Glutamatergic neuron (in vitro differentiated cells): ENCODE data around the gene LRFN3. TPM values are rescaled to one million over a fixed set of nuclear protein-coding genes. Genes with fewer than 3 reads are reported as not detected.
"Not testable (repeated sequence)": the region's sequence is repeated elsewhere in the genome, so short reads cannot be mapped to it uniquely, and the experiment has no call there.

Experiments
- DNase-seq: peaks from one replicate; pipeline ENCODE4 v3.0.0; 2022
- H3K27ac Mint-ChIP-seq: one replicate; pipeline ENCODE4 v1.8.0; 2020; ENCODE audit warnings: mild to moderate bottlenecking, mixed read lengths, inconsistent platforms; ENCODE audit not compliant: unreplicated experiment
- H3K27me3 Mint-ChIP-seq: one replicate; pipeline ENCODE4 v1.8.0; 2020; ENCODE audit warnings: mild to moderate bottlenecking, moderate library complexity, mixed read lengths, inconsistent platforms; ENCODE audit not compliant: unreplicated experiment
- H3K36me3 Mint-ChIP-seq: one replicate; pipeline ENCODE4 v1.8.0; 2020; ENCODE audit warnings: mild to moderate bottlenecking, mixed read lengths, inconsistent platforms; ENCODE audit not compliant: unreplicated experiment
- H3K4me1 Mint-ChIP-seq: one replicate; pipeline ENCODE4 v1.8.0; 2020; ENCODE audit warnings: mild to moderate bottlenecking, low read depth, mixed read lengths, inconsistent platforms; ENCODE audit not compliant: unreplicated experiment
- H3K4me3 Mint-ChIP-seq: one replicate; pipeline ENCODE4 v1.8.0; 2020; ENCODE audit warnings: mild to moderate bottlenecking, mixed read lengths, inconsistent platforms; ENCODE audit not compliant: unreplicated experiment
- H3K9me3 Mint-ChIP-seq: one replicate; pipeline ENCODE4 v1.8.0; 2020; ENCODE audit warnings: mild to moderate bottlenecking, moderate library complexity, mixed read lengths, inconsistent platforms; ENCODE audit not compliant: unreplicated experiment
- total RNA-seq: library from RNA; stranded (reverse); fragmentation: NEBNext Ultra II Directional; extraction: Animal tissue kit (Norgen Biotek cat#: 25700); gene quantifications from one replicate; pipeline ENCODE4 v1.2.1, GENCODE V29; 2021; ENCODE audit not compliant: unreplicated experiment
- TF ChIP-seq, protein P1 (sequence below): fragments of 200-600 bp; sonication (generic); IDR thresholded peaks from one replicate; pipeline ENCODE4 v1.5.0; 2021; ENCODE audit not compliant: partially characterized antibody, unreplicated experiment

The LRFN3 gene
- total RNA-seq, 1 donor from 2014 or later: 40.6 TPM

DNA sequence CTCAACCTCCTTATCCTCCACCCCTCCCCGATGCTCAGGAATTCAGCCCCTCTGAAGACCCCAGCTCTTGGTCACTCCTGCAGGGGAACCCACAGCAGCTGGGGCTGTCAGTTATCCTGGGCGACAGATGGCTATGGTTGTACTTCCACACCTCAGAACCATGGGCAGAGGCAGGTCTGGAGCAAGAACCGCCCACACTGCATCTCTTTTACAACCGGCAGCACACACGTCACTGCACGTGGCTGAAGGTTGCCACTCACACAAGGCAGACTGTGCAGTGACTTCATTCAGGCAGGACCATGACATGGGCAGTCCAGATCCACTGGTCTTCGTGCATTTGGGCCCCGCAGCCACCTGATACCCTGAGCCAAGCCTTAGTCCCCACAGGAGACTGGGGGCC is 37.3 kb downstream of the LRFN3 start:
- peaks cover 4% of the 10 kb centered on the region for H3K9me3 Mint-ChIP-seq
- H3K27me3 Mint-ChIP-seq: no peaks in the 10 kb centered on the region
- peaks cover 8% of the 10 kb centered on the region for H3K4me1 Mint-ChIP-seq
- DNase-seq: no peak
- TF ChIP-seq, protein P1, sequence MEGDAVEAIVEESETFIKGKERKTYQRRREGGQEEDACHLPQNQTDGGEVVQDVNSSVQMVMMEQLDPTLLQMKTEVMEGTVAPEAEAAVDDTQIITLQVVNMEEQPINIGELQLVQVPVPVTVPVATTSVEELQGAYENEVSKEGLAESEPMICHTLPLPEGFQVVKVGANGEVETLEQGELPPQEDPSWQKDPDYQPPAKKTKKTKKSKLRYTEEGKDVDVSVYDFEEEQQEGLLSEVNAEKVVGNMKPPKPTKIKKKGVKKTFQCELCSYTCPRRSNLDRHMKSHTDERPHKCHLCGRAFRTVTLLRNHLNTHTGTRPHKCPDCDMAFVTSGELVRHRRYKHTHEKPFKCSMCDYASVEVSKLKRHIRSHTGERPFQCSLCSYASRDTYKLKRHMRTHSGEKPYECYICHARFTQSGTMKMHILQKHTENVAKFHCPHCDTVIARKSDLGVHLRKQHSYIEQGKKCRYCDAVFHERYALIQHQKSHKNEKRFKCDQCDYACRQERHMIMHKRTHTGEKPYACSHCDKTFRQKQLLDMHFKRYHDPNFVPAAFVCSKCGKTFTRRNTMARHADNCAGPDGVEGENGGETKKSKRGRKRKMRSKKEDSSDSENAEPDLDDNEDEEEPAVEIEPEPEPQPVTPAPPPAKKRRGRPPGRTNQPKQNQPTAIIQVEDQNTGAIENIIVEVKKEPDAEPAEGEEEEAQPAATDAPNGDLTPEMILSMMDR: no peak
- H3K27ac Mint-ChIP-seq: no peak overlapping the region
- H3K4me3 Mint-ChIP-seq: no peak overlapping the region
- no peaks in the 10 kb centered on the region for H3K36me3 Mint-ChIP-seq

DNA sequence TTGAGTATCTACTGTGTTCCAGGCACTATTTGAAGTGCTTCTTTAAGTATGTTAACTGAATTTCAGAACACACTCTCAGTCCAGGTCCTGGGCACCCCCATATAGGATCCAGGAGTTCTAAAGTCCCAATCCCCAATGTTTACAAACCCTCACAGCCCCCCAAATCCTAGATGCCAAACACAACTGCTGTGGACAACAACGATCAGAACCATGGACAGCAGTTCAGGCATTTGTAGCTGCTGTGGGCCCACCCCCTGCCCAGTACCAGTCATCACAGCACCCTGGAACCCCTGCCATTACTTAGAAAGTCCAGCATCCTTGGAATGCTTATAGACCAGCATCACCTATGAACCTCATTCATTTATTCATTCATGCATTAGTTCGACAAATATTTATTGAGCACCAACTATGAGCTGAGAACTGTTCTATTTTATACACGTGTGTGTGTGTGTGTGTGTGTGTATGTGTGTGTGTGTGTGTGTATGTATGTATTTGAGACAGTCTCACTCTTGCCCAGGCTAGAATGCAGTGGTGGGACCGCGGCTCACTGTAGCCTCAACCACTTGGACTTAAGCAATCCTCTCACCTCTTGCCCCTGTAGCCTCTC is 39.5 kb downstream of the LRFN3 start:
- TF ChIP-seq, protein P1: no peak
- Mint-ChIP-seq H3K4me3 (no peak overlapping the region), H3K27ac (no peak overlapping the region), H3K9me3 (peaks cover 4% of the 10 kb centered on the region), H3K27me3 (peaks cover under 1% of the 10 kb centered on the region), H3K4me1 (peaks cover 8% of the 10 kb centered on the region), H3K36me3 (no peaks in the 10 kb centered on the region)
- DNase-seq: no peak

DNA sequence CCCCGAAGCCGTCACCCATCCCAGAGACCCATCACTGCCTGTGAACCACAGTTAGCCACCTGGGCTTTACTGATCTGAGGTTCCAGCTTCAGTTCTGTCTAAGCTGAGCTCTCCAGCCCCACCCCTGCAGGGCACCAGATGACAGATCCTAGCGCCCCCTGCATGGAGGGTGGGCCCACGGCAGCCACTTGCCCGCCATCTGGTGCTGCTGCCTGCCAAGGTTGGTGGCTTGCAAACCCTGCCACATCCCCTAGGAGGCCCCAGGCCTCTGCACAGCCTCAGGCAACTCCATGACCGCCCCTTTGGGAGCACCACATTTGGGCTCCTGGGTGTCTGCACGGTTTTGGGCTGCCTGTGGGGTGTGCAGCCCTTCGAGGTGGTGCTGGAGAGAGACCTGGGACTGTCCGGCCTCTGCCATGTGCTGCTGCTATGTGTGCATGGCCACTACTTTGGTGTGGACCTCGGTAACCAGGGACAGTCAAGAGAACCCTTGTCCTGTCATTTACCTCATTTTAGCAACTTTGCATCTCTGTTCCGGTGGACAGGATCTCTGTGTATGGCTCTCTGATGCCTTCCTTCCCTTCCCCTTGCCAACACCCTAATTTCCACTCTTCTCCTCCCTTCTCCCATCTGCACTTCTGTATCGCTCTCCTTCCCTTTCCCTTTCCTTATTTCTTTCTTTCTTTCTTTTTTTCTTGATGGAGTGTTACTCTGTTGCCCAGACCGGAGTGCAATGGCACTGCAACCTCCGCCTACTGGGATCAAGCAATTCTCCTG is 41.5 kb downstream of the LRFN3 start:
- TF ChIP-seq, protein P1: peak; percentile 50
- no peak overlapping the region for H3K27ac Mint-ChIP-seq
- H3K4me1 Mint-ChIP-seq: peaks cover 8% of the 10 kb centered on the region
- peak; percentile 64 for DNase-seq
- H3K4me3 Mint-ChIP-seq: peak overlapping the region; percentile 20
- peaks cover 9% of the 10 kb centered on the region for H3K27me3 Mint-ChIP-seq
- H3K36me3 Mint-ChIP-seq: no peaks in the 10 kb centered on the region
- H3K9me3 Mint-ChIP-seq: peaks cover 4% of the 10 kb centered on the region

DNA sequence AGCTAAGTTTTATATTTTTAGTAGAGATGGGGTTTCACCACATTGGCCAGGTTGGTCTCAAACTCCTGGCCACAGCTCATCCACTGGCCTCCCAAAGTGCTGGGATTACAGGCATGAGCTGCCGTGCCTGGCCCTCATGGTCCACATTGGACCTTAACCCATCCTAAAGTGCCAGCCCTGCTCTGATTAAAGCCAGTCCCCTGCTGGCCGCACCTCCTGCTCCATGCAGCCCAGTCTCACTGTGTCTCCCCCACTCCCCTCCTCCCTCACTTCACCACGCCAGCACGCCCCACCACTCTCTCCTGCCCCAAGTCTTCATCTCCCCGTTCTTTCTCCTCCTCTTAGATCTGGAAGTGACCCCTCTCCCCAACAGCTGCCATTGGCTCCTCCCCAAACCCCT is 42.1 kb downstream of the LRFN3 start:
- no peak overlapping the region for H3K27ac Mint-ChIP-seq
- H3K4me1 Mint-ChIP-seq: peaks cover 6% of the 10 kb centered on the region
- DNase-seq: no peak
- H3K4me3 Mint-ChIP-seq: no peak overlapping the region
- TF ChIP-seq, protein P1: no peak
- no peaks in the 10 kb centered on the region for H3K36me3 Mint-ChIP-seq
- H3K27me3 Mint-ChIP-seq: peaks cover 9% of the 10 kb centered on the region
- peaks cover 4% of the 10 kb centered on the region for H3K9me3 Mint-ChIP-seq

DNA sequence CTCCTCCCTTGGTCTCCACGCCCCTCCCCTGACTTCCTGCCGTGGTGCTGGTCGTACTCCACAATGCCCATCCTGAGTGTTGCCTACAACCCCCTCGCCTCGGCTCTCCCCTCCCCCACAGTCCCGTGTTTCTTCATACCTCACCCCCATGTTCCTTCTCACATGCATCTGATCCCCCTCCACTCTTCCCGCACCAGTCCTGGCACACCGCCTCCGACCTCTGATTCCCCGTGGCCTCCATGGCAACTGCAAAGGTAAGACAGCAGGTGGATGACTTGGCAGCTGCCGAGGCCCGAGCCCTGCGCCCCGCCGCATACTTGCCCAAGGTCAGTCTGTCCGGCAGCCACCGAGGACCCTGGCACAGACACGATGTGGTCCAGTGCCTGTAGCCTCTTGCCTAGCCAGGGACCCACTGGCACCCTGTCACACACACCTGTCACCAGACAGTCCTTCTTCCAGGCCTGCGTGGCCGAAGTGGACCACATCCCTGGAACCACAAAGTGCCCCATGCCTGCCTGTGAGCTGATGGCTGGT is 42.7 kb downstream of the LRFN3 start:
- Mint-ChIP-seq H3K27ac (no peak overlapping the region), H3K9me3 (peaks cover 4% of the 10 kb centered on the region), H3K27me3 (peaks cover 9% of the 10 kb centered on the region), H3K36me3 (no peaks in the 10 kb centered on the region), H3K4me3 (no peak overlapping the region), H3K4me1 (peaks cover 5% of the 10 kb centered on the region)
- no peak for DNase-seq
- TF ChIP-seq, protein P1: no peak

DNA sequence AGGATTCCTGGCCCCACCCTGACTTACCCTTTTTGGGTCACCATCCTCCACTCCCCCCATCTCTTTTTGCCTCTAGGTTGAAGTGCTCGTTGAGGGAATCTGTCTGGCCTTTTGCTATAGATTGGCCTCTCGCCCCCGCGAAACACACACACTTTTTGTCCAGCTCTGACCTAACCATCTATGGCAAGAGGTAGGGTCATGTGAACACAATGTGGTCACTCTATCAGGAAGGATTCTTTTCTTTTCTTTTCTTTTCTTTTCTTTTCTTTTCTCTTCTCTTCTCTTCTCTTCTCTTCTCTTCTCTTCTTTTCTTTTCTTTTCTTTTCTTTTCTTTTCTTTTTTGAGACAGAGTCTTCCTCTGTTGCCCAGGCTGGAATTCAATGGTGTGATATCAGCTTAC is 44.8 kb downstream of the LRFN3 start:
- not testable (repeated sequence) for H3K4me1 Mint-ChIP-seq, H3K9me3 Mint-ChIP-seq, DNase-seq, H3K27ac Mint-ChIP-seq, H3K4me3 Mint-ChIP-seq, H3K36me3 Mint-ChIP-seq
- peaks cover 21% of the 10 kb centered on the region for H3K27me3 Mint-ChIP-seq
